ENCODE data around the gene RASGRP3. TPM values are rescaled to one million over a fixed set of nuclear protein-coding genes. Genes with fewer than 3 reads are reported as not detected.

RASGRP3 gene
- total RNA-seq, 1 experiment from 2014 or later: 0.59 TPM

- H3K27ac ChIP-seq (ENCODE audit: low read depth, low read length): no peak overlapping the region
- no peak overlapping the region for H3K9ac ChIP-seq (ENCODE audit: low read length)
- H3K36me3 ChIP-seq (ENCODE audit: control insufficient read depth in 1 of 2, insufficient read depth in 2 of 2, low read length in 2 of 2): no peaks in the 10 kb centered on the region
- BruUV-seq (replicated peaks): no TSS peak
- no peak for ATAC-seq
- no peaks in the 10 kb centered on the region for H3K9me2 ChIP-seq (ENCODE audit: insufficient read depth)
- H4K20me1 ChIP-seq (ENCODE audit: insufficient read depth): no peaks in the 10 kb centered on the region
- intact Hi-C loops (cut with micrococcal nuclease): no loop called here
- ChIA-PET RAD21 (ENCODE audit: low non-redundant PET in 1 of 2, low total read pairs in 2 of 2, uncharacterized antibody in 2 of 2, unreplicated experiment in 2 of 2) (no interaction called here), POLR2A (no interaction called here), CTCF (no interaction called here)
- peaks cover 17% of the 10 kb centered on the region for H3K79me2 ChIP-seq (ENCODE audit: insufficient read depth, low read length)
- TF ChIP-seq POLR2A (IDR thresholded peaks at IDR 0.05; ENCODE audit: borderline replicate concordance, extremely low read depth, insufficient read depth, insufficient read length) (no peak), POLR2AphosphoS5 (IDR thresholded peaks at IDR 0.05; ENCODE audit: low read depth, low read length) (no peak), EZH2 (IDR thresholded peaks at IDR 0.05) (no peak), EGR1 (IDR thresholded peaks at IDR 0.05; ENCODE audit: low read depth) (no peak), REST (IDR thresholded peaks at IDR 0.05; ENCODE audit: low read depth) (no peak), CTCF (IDR thresholded peaks at IDR 0.05 in 2 of 3, conservative IDR thresholded peaks at IDR 0.05 in 1 of 3; ENCODE audit: borderline replicate concordance in 1 of 3, insufficient read depth in 1 of 3, low read depth in 2 of 3, low read length in 2 of 3) (no peak), ZFX (IDR thresholded peaks at IDR 0.05) (no peak), CBX3 (IDR thresholded peaks at IDR 0.05; ENCODE audit: low read depth) (no peak), TCF7L2 (IDR thresholded peaks at IDR 0.05; ENCODE audit: borderline replicate concordance, extremely low read depth, insufficient read depth, insufficient read length) (no peak), MAX (IDR thresholded peaks at IDR 0.05) (no peak)
- H2AFZ ChIP-seq (ENCODE audit: low read depth, low read length, poor library complexity, severe bottlenecking): no peak overlapping the region
- H3K4me2 ChIP-seq (ENCODE audit: low read length): no peak overlapping the region
- H3K9me3 ChIP-seq (ENCODE audit: control insufficient read depth in 1 of 2, insufficient read depth in 1 of 2, low read depth in 1 of 2, low read length in 2 of 2): no peaks in the 10 kb centered on the region
- H3K27me3 ChIP-seq (ENCODE audit: insufficient read depth, low read length): no peaks in the 10 kb centered on the region
- no peak for DNase-seq (ENCODE audit: low read depth, low spot score)
- no peak overlapping the region for H3K4me3 ChIP-seq (replicated peaks in 1 of 2; ENCODE audit: low read depth in 1 of 2, low read length in 2 of 2)
- peaks cover 7 to 20% of the 10 kb centered on the region in 2 experiments for H3K4me1 ChIP-seq (ENCODE audit: control insufficient read depth in 1 of 2, insufficient read depth in 2 of 2, low read length in 2 of 2)
Observed at GRCh38 chr2:33602201-33602830, 125.9 kb downstream of the RASGRP3 start.

Measured in HCT116 (cell line).